ENCODE results near the gene MYLK. TPM values are rescaled to one million over a fixed set of nuclear protein-coding genes. Genes with fewer than 3 reads are reported as not detected.

MYLK gene
- total and polyA plus RNA-seq, 2 donors (not counting 1 experiment from before 2014, with no cell fraction given): 0.51 TPM; not detected in 1

DNA sequence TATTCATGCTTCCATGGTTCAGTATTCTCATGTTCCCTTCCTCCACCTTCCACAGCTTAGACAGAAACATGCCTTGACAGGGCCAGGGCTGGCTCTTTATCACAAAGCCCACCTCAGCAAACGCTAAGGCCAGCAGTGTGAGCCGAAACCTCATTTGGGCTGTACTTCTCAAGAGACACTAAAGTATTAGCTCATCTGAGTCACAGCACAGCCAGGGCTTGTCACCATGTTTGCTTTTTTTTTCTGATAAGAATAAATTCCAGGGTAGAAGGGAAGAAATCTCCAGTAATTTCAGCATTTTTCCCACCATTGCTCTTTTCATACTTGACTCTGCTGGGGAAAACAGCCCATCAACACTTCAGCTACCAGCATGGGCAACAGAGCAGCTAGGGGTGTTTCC is 95.4 kb downstream of the MYLK start:
- CTCF ChIA-PET: no interaction called here
- no peaks in the 10 kb centered on the region for H3K27me3 ChIP-seq (replicated peaks in 1 of 4; ENCODE audit: control extremely low read depth in 1 of 4, control insufficient read depth in 3 of 4, insufficient read depth in 4 of 4, low read length in 3 of 4)
- Mint-ChIP-seq H3K4me3 (no peak overlapping the region), H3K4me1 (no peaks in the 10 kb centered on the region), H3K9me3 (ENCODE audit: insufficient read depth) (no peaks in the 10 kb centered on the region), H3K27ac (no peak overlapping the region), H3K27me3 (peaks cover 22% of the 10 kb centered on the region)
- no peaks in the 10 kb centered on the region for H3K4me1 ChIP-seq (ENCODE audit: control insufficient read depth in 2 of 2, insufficient read depth in 2 of 2, low read length in 2 of 2)
- no peak overlapping the region for H3K4me3 ChIP-seq (ENCODE audit: control extremely low read depth in 1 of 5, extremely low read depth in 1 of 5, insufficient read depth in 1 of 5, low read depth in 2 of 5, low read length in 4 of 5)
- H3K36me3 ChIP-seq (replicated peaks in 1 of 2; ENCODE audit: control extremely low read depth in 1 of 2, control insufficient read depth in 1 of 2, extremely low read depth in 1 of 2, insufficient read depth in 2 of 2, low read length in 1 of 2): no peaks in the 10 kb centered on the region
- no peak for TF ChIP-seq EZH2 (IDR thresholded peaks at IDR 0.05; ENCODE audit: borderline replicate concordance, insufficient read depth, low read depth, low read length, poor library complexity, severe bottlenecking)
- TF ChIP-seq, protein P1, sequence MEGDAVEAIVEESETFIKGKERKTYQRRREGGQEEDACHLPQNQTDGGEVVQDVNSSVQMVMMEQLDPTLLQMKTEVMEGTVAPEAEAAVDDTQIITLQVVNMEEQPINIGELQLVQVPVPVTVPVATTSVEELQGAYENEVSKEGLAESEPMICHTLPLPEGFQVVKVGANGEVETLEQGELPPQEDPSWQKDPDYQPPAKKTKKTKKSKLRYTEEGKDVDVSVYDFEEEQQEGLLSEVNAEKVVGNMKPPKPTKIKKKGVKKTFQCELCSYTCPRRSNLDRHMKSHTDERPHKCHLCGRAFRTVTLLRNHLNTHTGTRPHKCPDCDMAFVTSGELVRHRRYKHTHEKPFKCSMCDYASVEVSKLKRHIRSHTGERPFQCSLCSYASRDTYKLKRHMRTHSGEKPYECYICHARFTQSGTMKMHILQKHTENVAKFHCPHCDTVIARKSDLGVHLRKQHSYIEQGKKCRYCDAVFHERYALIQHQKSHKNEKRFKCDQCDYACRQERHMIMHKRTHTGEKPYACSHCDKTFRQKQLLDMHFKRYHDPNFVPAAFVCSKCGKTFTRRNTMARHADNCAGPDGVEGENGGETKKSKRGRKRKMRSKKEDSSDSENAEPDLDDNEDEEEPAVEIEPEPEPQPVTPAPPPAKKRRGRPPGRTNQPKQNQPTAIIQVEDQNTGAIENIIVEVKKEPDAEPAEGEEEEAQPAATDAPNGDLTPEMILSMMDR (IDR thresholded peaks at IDR 0.05): no peak
- POLR2A ChIA-PET: no interaction called here
- no peaks in the 10 kb centered on the region for H4K20me1 ChIP-seq (ENCODE audit: control insufficient read depth, insufficient read depth, low read length, poor library complexity, severe bottlenecking)
- no peak overlapping the region for H3K27ac ChIP-seq (ENCODE audit: low read length in 2 of 2)
- no peaks in the 10 kb centered on the region for H3K9me3 ChIP-seq (ENCODE audit: control extremely low read depth in 1 of 3, control insufficient read depth in 2 of 3, insufficient read depth in 1 of 3, low read length in 2 of 3)
- 100% methylated on average over 2 of the region's 2 CpGs for WGBS (ENCODE audit: insufficient coverage)
- no peak overlapping the region for H3K4me2 ChIP-seq (replicated peaks; ENCODE audit: low read depth, low read length, poor library complexity, severe bottlenecking)
- H3K9ac ChIP-seq (ENCODE audit: low read length): no peak overlapping the region
- no peak for DNase-seq
- intact Hi-C loops (cut with micrococcal nuclease): no loop called here
- ATAC-seq (ENCODE audit: low read depth): no peak
- no peak overlapping the region for H2AFZ ChIP-seq (ENCODE audit: insufficient read depth, low read depth, low read length, poor library complexity, severe bottlenecking)
- no peaks in the 10 kb centered on the region for H3K79me2 ChIP-seq (ENCODE audit: control insufficient read depth, insufficient read depth, low read length)

DNA sequence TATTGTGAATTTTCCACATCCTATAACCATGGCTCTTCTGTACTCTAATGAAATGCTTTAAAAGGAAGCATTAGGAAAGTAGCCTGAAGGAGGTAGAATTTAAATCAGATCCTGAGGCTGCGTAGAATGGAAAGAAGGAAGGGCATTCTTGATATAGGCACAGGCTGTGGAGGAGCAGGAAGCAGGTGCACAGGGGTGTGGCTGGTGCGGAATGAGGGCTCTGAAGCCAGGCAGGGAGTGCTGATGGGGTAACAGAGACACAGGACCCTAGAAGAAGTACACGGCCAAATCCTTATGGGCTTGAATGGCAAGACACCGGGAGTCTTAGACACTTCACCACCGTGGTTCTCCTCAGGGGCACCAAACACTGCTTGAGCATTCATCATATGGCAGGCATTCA is 97.0 kb downstream of the MYLK start:
- no peak for ATAC-seq (ENCODE audit: low read depth)
- 89% methylated on average over 5 of the region's 5 CpGs for WGBS (ENCODE audit: insufficient coverage)
- CTCF ChIA-PET: no interaction called here

More for the DNA sequence above, 97.0 kb downstream of the MYLK start:
- Mint-ChIP-seq H3K27ac (no peak overlapping the region), H3K9me3 (ENCODE audit: insufficient read depth) (no peaks in the 10 kb centered on the region), H3K27me3 (peaks cover 15% of the 10 kb centered on the region), H3K4me1 (no peaks in the 10 kb centered on the region), H3K4me3 (no peak overlapping the region)
- POLR2A ChIA-PET: no interaction called here
- Histone ChIP-seq H2AFZ (ENCODE audit: insufficient read depth, low read depth, low read length, poor library complexity, severe bottlenecking) (no peak overlapping the region), H3K4me2 (replicated peaks; ENCODE audit: low read depth, low read length, poor library complexity, severe bottlenecking) (no peak overlapping the region), H3K79me2 (ENCODE audit: control insufficient read depth, insufficient read depth, low read length) (no peaks in the 10 kb centered on the region), H3K4me1 (ENCODE audit: control insufficient read depth in 2 of 2, insufficient read depth in 2 of 2, low read length in 2 of 2) (no peaks in the 10 kb centered on the region), H3K27ac (ENCODE audit: low read length in 2 of 2) (no peak overlapping the region), H3K9me3 (ENCODE audit: control extremely low read depth in 1 of 3, control insufficient read depth in 2 of 3, insufficient read depth in 1 of 3, low read length in 2 of 3) (no peaks in the 10 kb centered on the region), H3K4me3 (ENCODE audit: control extremely low read depth in 1 of 5, extremely low read depth in 1 of 5, insufficient read depth in 1 of 5, low read depth in 2 of 5, low read length in 4 of 5) (no peak overlapping the region), H3K27me3 (replicated peaks in 1 of 4; ENCODE audit: control extremely low read depth in 1 of 4, control insufficient read depth in 3 of 4, insufficient read depth in 4 of 4, low read length in 3 of 4) (no peaks in the 10 kb centered on the region), H4K20me1 (ENCODE audit: control insufficient read depth, insufficient read depth, low read length, poor library complexity, severe bottlenecking) (no peaks in the 10 kb centered on the region), H3K36me3 (replicated peaks in 1 of 2; ENCODE audit: control extremely low read depth in 1 of 2, control insufficient read depth in 1 of 2, extremely low read depth in 1 of 2, insufficient read depth in 2 of 2, low read length in 1 of 2) (no peaks in the 10 kb centered on the region), H3K9ac (ENCODE audit: low read length) (no peak overlapping the region)
- TF ChIP-seq, protein P1 (IDR thresholded peaks at IDR 0.05): no peak
- TF ChIP-seq EZH2 (IDR thresholded peaks at IDR 0.05; ENCODE audit: borderline replicate concordance, insufficient read depth, low read depth, low read length, poor library complexity, severe bottlenecking): no peak
- DNase-seq: no peak
- intact Hi-C loops (cut with micrococcal nuclease): no loop called here

Data from B cell (primary cell).